HepG2 (cell line): ENCODE data around the gene NME9. TPM values are rescaled to one million over a fixed set of nuclear protein-coding genes. Genes with fewer than 3 reads are reported as not detected.

Experiments used
- ATF3 ChIP-seq: sonication (generic); formaldehyde crosslinking; IDR thresholded peaks from 2 replicates; pipeline ENCODE4 v1.4.0; 2020; ENCODE audit warnings: missing genetic modification reagents
- CENPBD1 ChIP-seq: sonication (generic); formaldehyde crosslinking; IDR thresholded peaks from 2 replicates; pipeline ENCODE4 v1.8.0; 2022; ENCODE audit warnings: missing genetic modification reagents, low read depth, mild to moderate bottlenecking, borderline replicate concordance
- EHMT2 ChIP-seq: fragments of 200-600 bp; sonication (generic); IDR thresholded peaks from 2 replicates; pipeline ENCODE4 v1.7.0; 2017; ENCODE audit warnings: antibody characterized with exemption, low read depth, low read length, borderline replicate concordance
- HOXA5 ChIP-seq: sonication (generic); formaldehyde crosslinking; IDR thresholded peaks from 2 replicates; pipeline ENCODE4 v1.4.0; 2020; ENCODE audit warnings: missing genetic modification reagents
- ISL2 ChIP-seq: sonication (generic); formaldehyde crosslinking; IDR thresholded peaks from 2 replicates; pipeline ENCODE4 v1.5.0; 2020; ENCODE audit warnings: missing genetic modification reagents
- JARID2 ChIP-seq: sonication (generic); formaldehyde crosslinking; IDR thresholded peaks from 2 replicates; pipeline ENCODE4 v1.8.1; 2023; ENCODE audit warnings: missing genetic modification reagents, inconsistent platforms; ENCODE audit not compliant: insufficient replicate concordance
- JDP2 ChIP-seq: sonication (generic); formaldehyde crosslinking; IDR thresholded peaks from 2 replicates; pipeline ENCODE4 v1.8.1; 2022; ENCODE audit warnings: missing genetic modification reagents, borderline replicate concordance
- KLF16 ChIP-seq, 2 experiments: sonication (generic) in 1 of 2; formaldehyde crosslinking in 1 of 2; IDR thresholded peaks; 2 replicates each; pipeline versions ENCODE4 v1.6.1 to v1.8.0; 2016 to 2023; ENCODE audit warnings: missing genetic modification reagents in 2 of 2, missing compliant biosample characterization in 1 of 2
- MED8 ChIP-seq: sonication (generic); formaldehyde crosslinking; IDR thresholded peaks from 2 replicates; pipeline ENCODE4 v1.8.1; 2023; ENCODE audit warnings: mild to moderate bottlenecking, missing genetic modification reagents; ENCODE audit not compliant: insufficient replicate concordance
- MXD4 ChIP-seq: IDR thresholded peaks from 2 replicates; pipeline ENCODE4 v1.6.1; 2016; ENCODE audit warnings: mild to moderate bottlenecking, missing biosample characterization, missing genetic modification reagents
- RNF219 ChIP-seq: sonication (generic); formaldehyde crosslinking; IDR thresholded peaks from 2 replicates; pipeline ENCODE4 v1.5.0; 2020; ENCODE audit warnings: mild to moderate bottlenecking, missing genetic modification reagents
- SMARCE1 ChIP-seq: fragments of 450-650 bp; IDR thresholded peaks from 2 replicates; pipeline ENCODE4 v1.6.1; 2017; ENCODE audit warnings: borderline replicate concordance
- SP5 ChIP-seq: IDR thresholded peaks from 2 replicates; pipeline ENCODE4 v1.6.1; 2016; ENCODE audit warnings: low read depth, borderline replicate concordance
- SPEN ChIP-seq: sonication (generic); formaldehyde crosslinking; IDR thresholded peaks from 2 replicates; pipeline ENCODE4 v1.5.1; 2020; ENCODE audit warnings: low read depth, mild to moderate bottlenecking, missing genetic modification reagents
- SRF ChIP-seq: IDR thresholded peaks from 2 replicates; pipeline ENCODE4 v1.6.1; 2011; ENCODE audit warnings: mild to moderate bottlenecking, low read depth, low read length, moderate library complexity
- WIZ ChIP-seq: sonication (generic); formaldehyde crosslinking; IDR thresholded peaks from 2 replicates; pipeline ENCODE4 v1.5.1; 2020; ENCODE audit warnings: mild to moderate bottlenecking, missing genetic modification reagents
- YY1 ChIP-seq: IDR thresholded peaks from 2 replicates; pipeline ENCODE4 v1.6.1; 2011; ENCODE audit warnings: low read length, low read depth, moderate library complexity, mild to moderate bottlenecking; ENCODE audit not compliant: insufficient read depth, insufficient replicate concordance
- ZBTB25 ChIP-seq: IDR thresholded peaks from 2 replicates; pipeline ENCODE4 v1.6.1; 2018; ENCODE audit warnings: missing genetic modification reagents
- ZNF143 ChIP-seq: sonication (generic); formaldehyde crosslinking; IDR thresholded peaks from 2 replicates; pipeline ENCODE4 v1.4.0; 2020; ENCODE audit warnings: missing genetic modification reagents
- ZNF337 ChIP-seq: sonication (generic); formaldehyde crosslinking; IDR thresholded peaks from 2 replicates; pipeline ENCODE4 v1.5.1; 2020; ENCODE audit warnings: missing genetic modification reagents, low read depth, mild to moderate bottlenecking, borderline replicate concordance
- ZNF549 ChIP-seq: sonication (generic); formaldehyde crosslinking; IDR thresholded peaks from 2 replicates; pipeline ENCODE4 v1.5.0; 2020; ENCODE audit warnings: missing genetic modification reagents
- ZSCAN22 ChIP-seq: sonication (generic); formaldehyde crosslinking; IDR thresholded peaks from 2 replicates; pipeline ENCODE4 v1.4.0; 2020; ENCODE audit warnings: mild to moderate bottlenecking, missing genetic modification reagents
- ZSCAN29 ChIP-seq: sonication (generic); formaldehyde crosslinking; conservative IDR thresholded peaks from 2 replicates; pipeline ENCODE4 v1.4.0; 2020; ENCODE audit warnings: mild to moderate bottlenecking, missing genetic modification reagents
- ZSCAN30 ChIP-seq: sonication (generic); formaldehyde crosslinking; IDR thresholded peaks from 2 replicates; pipeline ENCODE4 v1.5.0; 2020; ENCODE audit warnings: mild to moderate bottlenecking, missing genetic modification reagents
- polyA plus RNA-seq, 8 experiments: library from polyadenylated mRNA; depleted of rRNA in 3 of 8; stranded (reverse) in 7 of 8; unstranded in 1 of 8; fragments of >200 nt; fragmentation: Illumina TruSeq in 4 of 8; extraction: Trizol in 4 of 8; gene quantifications; 2 replicates each; pipeline versions ENCODE4 v1.2.1 to v1.2.3, GENCODE V29; 2011 to 2016; ENCODE audit warnings: low read depth in 4 of 8, missing spikeins in 1 of 8, mixed read lengths in 1 of 8; ENCODE audit not compliant: insufficient read depth in 1 of 8
- total RNA-seq, 5 experiments: library from RNA; depleted of rRNA; stranded (reverse); fragments of >200 nt; fragmentation: Illumina TruSeq; extraction: Trizol; gene quantifications; 2 replicates each; pipeline ENCODE4 v1.2.3, GENCODE V29; 2016; ENCODE audit warnings: low read depth in 1 of 5

The NME9 gene
- total and polyA plus RNA-seq, 2 of the 13 experiments (the other 11 are each of a cell fraction or from before 2014, with no cell fraction given) = not detected

GRCh38 chr3:138347960-138348753 is 18.5 kb upstream of the NME9 start, which contains the start of gene MRAS (continued):
- TF ChIP-seq ZBTB25 (no peak), ZNF143 (CRISPR knock-in tag) (no peak), ZNF337 (no peak), SPEN (CRISPR knock-in tag) (0 out of 2 replicates have a peak, but pooled peaks have one; percentile 47), EHMT2 (no peak), ISL2 (CRISPR knock-in tag) (no peak), ZNF549 (CRISPR knock-in tag) (no peak), ZSCAN30 (CRISPR knock-in tag) (no peak), MED8 (CRISPR knock-in tag) (no peak), JARID2 (CRISPR knock-in tag) (no peak), WIZ (CRISPR knock-in tag) (no peak), ZSCAN29 (0 out of 2 replicates have a peak, but pooled peaks have one; percentile 50), KLF16 (CRISPR knock-in tag; IDR thresholded peaks at IDR 0.05) (no peak), JDP2 (CRISPR knock-in tag) (no peak), SMARCE1 (no peak), ATF3 (CRISPR knock-in tag) (no peak), SRF (no peak), RNF219 (CRISPR knock-in tag) (no peak), YY1 (peak; percentile 27), SP5 (CRISPR knock-in tag) (no peak), CENPBD1 (no peak), MXD4 (no peak), HOXA5 (no peak), ZSCAN22 (no peak)
